GM23248 (cell line): ENCODE data around the gene ZFYVE21. TPM values are rescaled to one million over a fixed set of nuclear protein-coding genes. Genes with fewer than 3 reads are reported as not detected.
A peak's percentile ranks its signal among the peaks of the same experiment; 100 is the strongest.

Experiments
- DNase-seq: peaks from one replicate; pipeline ENCODE4 v3.0.0-alpha.2; 2015
- H2AFZ ChIP-seq: fragments of 200-600 bp; sonication (generic); 2 replicates; pipeline ENCODE4 v1.6.1; 2016; ENCODE audit warnings: antibody characterized with exemption
- H3F3A ChIP-seq: fragments of 200-600 bp; sonication (generic); 2 replicates; pipeline ENCODE4 v1.6.1; 2016; ENCODE audit warnings: mild to moderate bottlenecking, antibody characterized with exemption, mixed run types; ENCODE audit not compliant: insufficient read depth
- H3K27ac ChIP-seq: fragments of 200-600 bp; sonication (generic); 2 replicates; pipeline ENCODE4 v1.5.1; 2016; ENCODE audit warnings: mild to moderate bottlenecking
- H3K27me3 ChIP-seq: fragments of 200-600 bp; sonication (generic); replicated peaks from 2 replicates; pipeline ENCODE4 v1.6.1; 2016; ENCODE audit warnings: mild to moderate bottlenecking; ENCODE audit not compliant: insufficient read depth
- H3K36me3 ChIP-seq: fragments of 200-600 bp; sonication (generic); 2 replicates; pipeline ENCODE4 v1.6.1; 2016; ENCODE audit warnings: low read depth, mild to moderate bottlenecking
- H3K4me1 ChIP-seq: fragments of 200-600 bp; sonication (generic); 2 replicates; pipeline ENCODE4 v1.6.1; 2016; ENCODE audit warnings: mild to moderate bottlenecking; ENCODE audit not compliant: insufficient read depth
- H3K4me2 ChIP-seq: fragments of 200-600 bp; sonication (generic); one replicate; pipeline ENCODE4 v1.6.1; 2016; ENCODE audit warnings: mild to moderate bottlenecking; ENCODE audit not compliant: unreplicated experiment
- H3K4me3 ChIP-seq: fragments of 200-600 bp; sonication (generic); 2 replicates; pipeline ENCODE4 v1.5.1; 2016; ENCODE audit warnings: mild to moderate bottlenecking
- H3K79me2 ChIP-seq: fragments of 200-600 bp; sonication (generic); 2 replicates; pipeline ENCODE4 v1.6.1; 2016; ENCODE audit warnings: mild to moderate bottlenecking; ENCODE audit not compliant: insufficient read depth
- H3K9ac ChIP-seq: fragments of 200-600 bp; sonication (generic); 2 replicates; pipeline ENCODE4 v1.6.1; 2016; ENCODE audit warnings: mild to moderate bottlenecking
- H3K9me2 ChIP-seq: fragments of 200-600 bp; sonication (generic); 2 replicates; pipeline ENCODE4 v1.6.1; 2016; ENCODE audit warnings: mixed run types, mild to moderate bottlenecking, moderate library complexity; ENCODE audit not compliant: insufficient read depth
- H3K9me3 ChIP-seq: fragments of 200-600 bp; sonication (generic); one replicate; pipeline ENCODE4 v1.6.1; 2017; ENCODE audit warnings: low read depth
- H4K20me1 ChIP-seq: fragments of 200-600 bp; sonication (generic); 2 replicates; pipeline ENCODE4 v1.6.0; 2016; ENCODE audit not compliant: insufficient read depth
- EZH2 ChIP-seq: fragments of 200-600 bp; sonication (generic); IDR thresholded peaks from 2 replicates; pipeline ENCODE4 v1.6.1; 2018; ENCODE audit warnings: antibody characterized with exemption, mild to moderate bottlenecking; ENCODE audit not compliant: insufficient read depth, poor library complexity, severe bottlenecking
- EZH2phosphoT487 ChIP-seq: fragments of 200-600 bp; sonication (generic); IDR thresholded peaks from 2 replicates; pipeline ENCODE4 v1.6.1; 2018; ENCODE audit warnings: antibody characterized with exemption, moderate library complexity, mild to moderate bottlenecking, low read depth; ENCODE audit not compliant: insufficient read depth
- WGBS, 2 experiments: methylation state at CpG; one replicate each; pipeline ENCODE4 v1.1.6; 2015 to 2017; ENCODE audit warnings: low lambda C conversion rate in 2 of 2, low coverage in 1 of 2; ENCODE audit errors: missing lambda C conversion rate in 2 of 2; 5-methylcytosine and 5-hydroxymethylcytosine counted together
- in situ Hi-C: fragments of 300-500 bp; cut with MboI; formaldehyde crosslinking; loops from 2 replicates; pipeline ENCODE4 v1.15.0; 2020
- polyA plus RNA-seq: library from polyadenylated mRNA; unstranded; fragments of >200 nt; fragmentation: Nextera tagmentation; extraction: Ambion mirVana; gene quantifications from 2 replicates; pipeline ENCODE4 v1.2.1, GENCODE V29; 2016
- total RNA-seq: library from RNA; depleted of rRNA; stranded (reverse); fragments of >200 nt; shearing (Covaris generic); gene quantifications from 2 replicates; pipeline ENCODE4 v1.2.3, GENCODE V29; 2014; rRNA removed

The ZFYVE21 gene
- 60.3 and 77.4 TPM in 2 replicates for total RNA-seq
- 112 and 120 TPM in 2 replicates for polyA plus RNA-seq

- H3K27ac ChIP-seq: peak within 1 kb of the TSS; percentile 55
- TF ChIP-seq EZH2: no peak
- TF ChIP-seq EZH2phosphoT487: no peak
- peaks cover 43% of the 10 kb centered on the region for H3K79me2 ChIP-seq
- H3K4me2 ChIP-seq: peak within 1 kb of the TSS; percentile 73
- 2 to 3% methylated on average over 51 to 84 of the region's 121 CpGs for WGBS, 2 experiments
- H3K4me1 ChIP-seq: peaks cover 22% of the 10 kb centered on the region; the same call in 1 of the 2 replicates
- H3K9ac ChIP-seq: peak within 1 kb of the TSS; percentile 82
- peak within 1 kb of the TSS; percentile 84 for H3K4me3 ChIP-seq
- no peaks in the 10 kb centered on the region for H3K27me3 ChIP-seq
- H4K20me1 ChIP-seq: no peaks in the 10 kb centered on the region
- H3K9me2 ChIP-seq: no peaks in the 10 kb centered on the region
- H3K9me3 ChIP-seq: no peaks in the 10 kb centered on the region
- peak within 1 kb of the TSS; percentile 61 for H2AFZ ChIP-seq
- peaks cover 23% of the 10 kb centered on the region; the same call in 1 of the 2 replicates for H3F3A ChIP-seq
- in situ Hi-C loops: no loop called here
- H3K36me3 ChIP-seq: no peaks in the 10 kb centered on the region
- DNase-seq: peak; percentile 100
Observed at GRCh38 chr14:103715052-103716000, at the start of gene ZFYVE21, which contains the start of gene XRCC3. Gene ZFYVE21, plus strand, starts transcription at chr14:103715810. Its CDS starts 32 bp downstream, at chr14:103715842. Gene XRCC3, minus strand, starts transcription at chr14:103715451. Its CDS starts 4,364 bp downstream, at chr14:103711087.

DNA sequence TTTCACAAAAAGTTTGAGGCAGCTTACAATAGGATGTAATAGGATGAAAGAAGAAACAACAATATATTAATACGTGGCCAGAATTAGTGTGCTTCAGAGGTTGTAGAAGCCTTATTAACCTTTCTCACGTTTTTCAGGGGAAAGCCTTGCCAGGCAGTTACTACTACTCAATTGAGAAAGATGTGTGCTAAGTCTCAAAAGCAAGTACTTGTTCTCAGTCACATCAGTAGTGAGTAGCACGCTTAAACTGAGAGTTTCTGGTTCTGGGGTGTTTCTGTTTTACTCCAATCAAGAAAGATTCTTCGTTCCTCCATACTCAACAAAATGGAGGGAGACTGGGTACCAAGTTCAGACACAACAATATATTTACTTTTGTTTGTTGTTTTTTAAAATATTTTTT is 47.9 kb upstream of the ZFYVE21 start:
- Histone ChIP-seq H3K27me3 (no peaks in the 10 kb centered on the region), H3K9me2 (no peaks in the 10 kb centered on the region), H3K36me3 (peaks cover 61% of the 10 kb centered on the region), H2AFZ (no peak overlapping the region), H3K79me2 (peaks cover 87% of the 10 kb centered on the region), H3K4me2 (no peak overlapping the region), H4K20me1 (no peaks in the 10 kb centered on the region), H3K27ac (peak overlapping the region; percentile 1; the same call in 1 of the 2 replicates), H3K4me1 (peaks cover 27% of the 10 kb centered on the region), H3K4me3 (no peak overlapping the region), H3F3A (peaks cover 82% of the 10 kb centered on the region), H3K9ac (no peak overlapping the region), H3K9me3 (no peaks in the 10 kb centered on the region)
- in situ Hi-C loops: no loop called here
- no peak for DNase-seq
- 76 to 80% methylated on average over 4 of the region's 4 CpGs for WGBS, 2 experiments
- no peak for TF ChIP-seq EZH2phosphoT487
- no peak for TF ChIP-seq EZH2

- peaks cover 63% of the 10 kb centered on the region for H3K36me3 ChIP-seq
- H2AFZ ChIP-seq: no peak overlapping the region
- in situ Hi-C loops: no loop called here
- no peaks in the 10 kb centered on the region for H4K20me1 ChIP-seq
- H3F3A ChIP-seq: peaks cover 81% of the 10 kb centered on the region
- no peak overlapping the region for H3K9ac ChIP-seq
- no peaks in the 10 kb centered on the region for H3K27me3 ChIP-seq
- H3K4me3 ChIP-seq: no peak overlapping the region
- no peak overlapping the region for H3K4me2 ChIP-seq
- no peaks in the 10 kb centered on the region for H3K9me2 ChIP-seq
- no peaks in the 10 kb centered on the region for H3K9me3 ChIP-seq
- DNase-seq: no peak
- H3K79me2 ChIP-seq: peaks cover 87% of the 10 kb centered on the region
- 95 to 100% methylated on average over 3 of the region's 3 CpGs for WGBS, 2 experiments
- H3K27ac ChIP-seq: peak overlapping the region; percentile 1; the same call in 1 of the 2 replicates
- H3K4me1 ChIP-seq: peaks cover 26% of the 10 kb centered on the region
- TF ChIP-seq EZH2phosphoT487: no peak
- no peak for TF ChIP-seq EZH2
Observed at GRCh38 chr14:103668117-103668516, 47.5 kb upstream of the ZFYVE21 start.

DNA sequence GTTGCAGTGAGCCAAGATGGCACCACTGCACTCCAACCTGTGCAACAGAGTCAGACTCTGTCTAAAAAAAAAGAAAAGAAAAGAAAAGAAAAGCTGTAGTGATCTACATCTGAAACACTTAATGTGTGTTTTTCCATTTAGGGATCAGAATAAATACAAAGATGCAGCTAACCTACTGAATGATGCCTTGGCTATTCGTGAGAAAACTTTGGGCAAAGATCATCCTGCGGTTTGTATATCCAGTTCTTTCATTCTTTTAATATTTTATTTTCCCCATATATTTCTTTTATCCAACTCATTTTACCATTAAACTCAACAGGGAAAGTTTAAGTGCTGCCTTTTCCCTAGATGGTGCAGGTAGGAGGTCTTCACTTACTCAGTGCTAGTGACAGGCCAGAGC is 46.2 kb upstream of the ZFYVE21 start:
- Histone ChIP-seq H3K36me3 (peaks cover 72% of the 10 kb centered on the region), H3K9me2 (no peaks in the 10 kb centered on the region), H3K9me3 (no peaks in the 10 kb centered on the region), H3K27ac (no peak overlapping the region), H3F3A (peaks cover 70% of the 10 kb centered on the region), H3K9ac (no peak overlapping the region), H4K20me1 (no peaks in the 10 kb centered on the region), H3K4me1 (peaks cover 14% of the 10 kb centered on the region), H2AFZ (no peak overlapping the region), H3K4me3 (no peak overlapping the region), H3K79me2 (peaks cover 94% of the 10 kb centered on the region), H3K27me3 (no peaks in the 10 kb centered on the region), H3K4me2 (no peak overlapping the region)
- no peak for DNase-seq
- WGBS, 2 experiments: 98% methylated on average over 2 of the region's 2 CpGs
- in situ Hi-C loops: no loop called here
- TF ChIP-seq EZH2: no peak
